GM21737 (cell line): ENCODE data around the gene EPHB3.
"Not testable (repeated sequence)": the region's sequence is repeated elsewhere in the genome, so short reads cannot be mapped to it uniquely, and the experiment has no call there.

Experiments used
- ATAC-seq: cut with Tn5 transposase; IDR thresholded peaks from one replicate; pipeline ENCODE4 v1.9.1; 2021; ENCODE audit warnings: mild to moderate bottlenecking, moderate library complexity; ENCODE audit not compliant: unreplicated experiment

Gene EPHB3

DNA sequence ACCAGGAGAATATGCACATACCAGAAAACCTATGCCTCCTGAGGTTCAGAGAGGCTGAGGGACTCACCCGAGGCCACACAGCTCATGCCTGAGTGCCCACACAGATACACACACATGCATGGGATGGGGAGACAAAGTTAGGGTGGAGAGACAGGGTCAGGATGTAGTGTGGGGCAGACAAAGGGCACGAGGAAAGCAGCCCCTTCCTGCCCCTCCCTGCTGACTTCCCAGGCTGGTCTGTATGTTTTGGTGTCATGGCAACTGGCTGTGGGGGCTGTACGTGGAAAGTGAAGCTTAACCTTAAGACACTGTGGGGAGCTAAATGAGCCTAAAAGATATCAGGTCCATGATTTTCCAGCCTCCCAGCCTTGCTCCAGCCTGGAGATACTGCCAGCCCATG is 57.8 kb downstream of the EPHB3 start:
- ATAC-seq = no peak

DNA sequence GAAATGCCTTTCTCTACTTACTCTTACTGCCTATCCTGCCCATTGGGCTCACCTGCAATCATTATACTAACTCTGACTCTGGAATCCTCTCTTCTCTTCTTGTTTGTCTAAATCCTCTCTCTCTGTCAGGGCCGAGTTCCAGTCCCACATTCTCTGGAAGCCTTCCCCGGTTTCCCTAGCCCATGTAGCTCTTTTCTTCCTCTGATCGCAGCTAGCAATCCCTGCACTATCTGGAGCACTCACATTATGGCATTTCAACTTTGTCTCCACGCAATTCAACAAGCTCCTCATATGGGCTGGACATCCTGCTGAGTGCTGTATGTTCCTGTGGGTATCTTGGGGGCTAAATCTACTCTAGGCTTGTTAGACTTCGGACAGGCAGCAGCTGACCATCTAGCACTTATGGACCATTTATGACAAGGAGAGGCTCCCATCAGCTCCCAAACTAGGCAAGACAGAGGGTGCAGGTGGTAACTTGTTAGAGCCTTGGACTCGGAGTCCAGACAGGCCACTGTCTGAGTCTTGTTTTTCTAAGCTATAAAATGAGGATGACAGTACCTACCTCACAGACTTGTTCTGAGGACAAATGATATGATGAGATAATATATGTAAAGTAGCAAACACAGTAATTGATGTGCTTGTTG is 58.3 kb downstream of the EPHB3 start:
- ATAC-seq = no peak

DNA sequence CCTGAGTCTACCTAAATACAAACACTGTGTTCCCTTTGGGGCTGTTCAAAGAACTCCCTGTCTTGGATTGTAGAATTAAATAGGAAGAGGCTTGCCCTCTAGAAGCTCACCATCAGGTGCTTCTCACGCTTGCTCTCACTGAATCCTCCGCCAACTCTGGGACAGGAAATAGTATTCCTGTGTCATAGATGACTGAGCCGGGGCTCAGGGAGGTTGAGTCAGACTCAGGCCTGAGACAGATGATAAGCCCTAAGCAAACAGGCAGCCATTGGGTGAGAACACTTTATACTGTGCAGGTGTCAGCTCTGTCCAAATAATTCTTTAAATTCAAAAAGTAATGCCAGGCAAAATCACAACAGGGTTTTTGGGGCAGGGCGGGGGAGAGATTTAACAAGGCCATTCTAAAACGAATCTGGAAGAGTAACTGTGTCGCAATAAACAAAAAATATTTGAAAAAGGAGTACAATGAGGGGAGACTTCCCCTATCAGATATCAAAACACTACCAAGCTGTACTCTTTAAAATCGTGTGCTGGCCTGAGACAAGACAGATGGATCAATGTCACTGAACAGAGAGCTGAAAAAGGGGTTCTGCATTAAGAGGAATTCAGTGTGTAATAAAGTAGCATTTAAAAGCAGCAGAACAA is 59.0 kb downstream of the EPHB3 start:
- ATAC-seq = no peak

DNA sequence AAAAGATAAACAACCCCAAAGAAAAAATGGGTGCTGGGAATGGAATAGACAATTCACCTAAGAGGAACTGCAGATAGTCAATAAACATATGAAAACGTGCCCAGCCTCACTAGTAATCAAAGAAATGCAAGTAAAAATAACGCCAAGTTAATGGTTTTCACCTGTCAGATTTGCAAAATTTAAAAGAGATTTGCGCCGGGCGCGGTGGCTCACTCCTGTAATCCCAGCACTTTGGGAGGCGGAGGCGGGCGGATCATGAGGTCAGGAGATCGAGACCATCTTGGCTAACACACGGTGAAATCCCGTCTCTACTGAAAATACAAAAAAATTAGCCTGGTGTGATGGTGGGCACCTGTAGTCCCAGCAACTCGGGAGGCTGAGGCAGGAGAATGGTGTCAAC is 60.6 kb downstream of the EPHB3 start:
- ATAC-seq = not testable (repeated sequence)

DNA sequence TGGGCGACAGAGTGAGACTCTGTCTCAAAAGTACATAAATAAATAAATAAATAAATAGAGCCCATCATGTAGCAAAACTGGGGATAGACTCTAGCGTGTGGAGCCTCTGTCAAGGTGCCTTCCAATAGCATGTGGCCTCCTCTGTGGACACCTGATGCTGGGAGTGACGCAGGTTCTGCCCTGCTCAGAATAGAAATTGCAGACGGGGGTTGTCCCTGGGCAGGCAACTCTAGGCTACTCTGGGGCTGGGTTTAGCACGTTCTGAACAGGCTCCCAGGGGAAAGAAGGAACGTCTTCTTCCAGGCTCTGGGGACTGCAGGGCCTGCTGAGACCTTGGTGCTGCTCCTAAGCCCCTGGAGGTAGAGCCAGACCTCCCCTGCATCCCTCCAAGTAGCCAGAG is 65.3 kb downstream of the EPHB3 start:
- ATAC-seq = no peak

DNA sequence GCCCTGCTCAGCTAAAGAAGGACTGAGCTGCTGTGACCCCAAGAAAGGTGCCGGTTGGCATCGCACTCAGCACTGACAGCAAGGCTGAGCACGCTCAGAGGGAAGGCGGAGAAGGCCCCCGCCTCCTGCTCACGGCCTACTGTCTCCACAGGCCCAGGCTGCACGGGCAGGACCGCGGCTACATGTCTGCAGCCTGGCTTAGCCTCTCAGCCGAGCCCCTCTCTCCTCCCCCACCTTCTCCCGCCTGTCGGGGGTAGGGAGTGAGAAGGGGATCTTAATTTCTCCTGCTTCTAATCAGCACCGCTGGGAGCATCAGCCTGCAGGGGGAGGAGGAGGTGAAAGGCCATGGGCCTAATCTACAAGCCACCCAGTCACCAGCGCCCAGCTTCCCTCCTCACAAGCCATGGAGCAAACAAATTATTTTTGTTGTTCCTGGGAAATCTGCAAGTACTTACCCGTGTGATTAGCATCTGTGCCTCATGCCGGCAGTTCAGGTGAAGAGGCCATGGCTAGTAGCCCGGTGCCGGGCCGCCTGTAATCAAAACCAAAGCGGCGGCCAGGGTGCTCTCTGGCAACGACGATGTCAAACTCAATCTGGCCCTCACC is 68.1 kb downstream of the EPHB3 start:
- ATAC-seq = no peak

DNA sequence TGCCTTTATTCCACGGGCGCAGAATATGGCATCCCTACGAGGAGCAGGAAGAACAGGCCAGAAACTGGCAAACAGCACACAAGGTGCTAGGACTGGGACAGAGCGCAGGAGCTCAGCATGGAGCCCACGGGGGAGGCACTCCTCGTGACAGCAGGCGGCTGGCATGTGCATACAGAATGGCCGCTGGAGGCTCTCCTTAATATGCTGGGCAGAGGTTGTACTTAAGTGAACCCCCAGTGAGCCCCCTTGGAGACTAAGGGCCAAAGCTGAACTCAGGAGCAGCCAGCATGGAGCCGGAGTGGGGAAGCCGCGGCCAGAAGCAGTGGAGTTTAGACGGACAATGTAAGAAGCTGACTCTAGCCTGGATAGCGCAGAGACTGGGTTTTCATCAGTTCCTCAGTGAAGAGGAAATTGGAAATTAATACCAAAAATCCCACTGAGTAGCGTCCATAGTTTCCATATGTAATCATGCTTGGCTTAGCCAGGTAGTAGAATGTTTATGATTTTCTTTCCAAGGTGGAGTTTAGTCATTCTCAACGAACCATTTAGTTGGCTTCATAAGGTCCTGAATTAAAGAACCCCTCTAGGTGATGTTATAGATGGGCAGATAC is 69.4 kb downstream of the EPHB3 start:
- no peak for ATAC-seq

DNA sequence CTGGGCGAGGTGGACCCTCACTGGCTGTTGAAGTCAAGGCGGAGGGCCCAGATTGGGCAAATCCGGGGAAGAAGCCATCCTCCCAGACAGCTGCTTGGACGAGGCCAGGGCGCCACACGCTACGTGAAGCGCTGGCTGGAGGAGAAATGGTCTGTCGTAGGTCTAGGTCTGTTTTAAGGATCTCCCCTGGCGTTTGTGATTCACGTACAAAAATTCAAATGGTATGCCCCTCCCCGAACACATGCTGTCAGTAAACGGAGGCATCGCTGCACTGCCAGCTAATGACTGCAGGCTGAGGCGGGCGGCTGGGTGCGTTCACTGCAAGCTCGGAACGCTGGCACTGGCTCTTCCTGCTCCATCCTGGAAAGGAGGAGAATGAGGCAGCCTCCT is 69.9 kb downstream of the EPHB3 start:
- no peak for ATAC-seq
